ENCODE measurements around the gene PPP1R1C. TPM values are rescaled to one million over a fixed set of nuclear protein-coding genes. Genes with fewer than 3 reads are reported as not detected.

PPP1R1C gene
- total RNA-seq, 1 experiment from 2014 or later = 3.4 TPM

- H3K27ac Mint-ChIP-seq = no peak overlapping the region
- ATAC-seq (no peak), DNase-seq (ENCODE audit: low spot score) (no peak)
- POLR2A ChIA-PET = no interaction called here
- H3K4me1 Mint-ChIP-seq = no peaks in the 10 kb centered on the region
- H3K27me3 Mint-ChIP-seq (ENCODE audit: low read depth) = no peaks in the 10 kb centered on the region
- H3K9me3 Mint-ChIP-seq = no peaks in the 10 kb centered on the region
- TF ChIP-seq JUN (CRISPR knock-in tag; IDR thresholded peaks at IDR 0.05) (no peak), EMX1 (CRISPR knock-in tag; IDR thresholded peaks at IDR 0.05) (no peak), GTF2I (CRISPR knock-in tag; conservative IDR thresholded peaks at IDR 0.05) (no peak), JAZF1 (CRISPR knock-in tag; IDR thresholded peaks at IDR 0.05) (no peak), NFYB (CRISPR knock-in tag; conservative IDR thresholded peaks at IDR 0.05; ENCODE audit: low read depth) (no peak), NR3C1 (CRISPR knock-in tag; conservative IDR thresholded peaks at IDR 0.05; ENCODE audit: low read depth) (no peak), ZNF512 (CRISPR knock-in tag; IDR thresholded peaks at IDR 0.05; ENCODE audit: borderline replicate concordance) (no peak), TEAD4 (CRISPR knock-in tag; IDR thresholded peaks at IDR 0.05) (no peak), ZMAT4 (CRISPR knock-in tag; IDR thresholded peaks at IDR 0.05) (no peak), MYBL2 (CRISPR knock-in tag; IDR thresholded peaks at IDR 0.05) (no peak), ETV6 (CRISPR knock-in tag; IDR thresholded peaks at IDR 0.05) (no peak), OVOL2 (CRISPR knock-in tag; IDR thresholded peaks at IDR 0.05; ENCODE audit: borderline replicate concordance) (no peak), ZNF425 (CRISPR knock-in tag; conservative IDR thresholded peaks at IDR 0.05) (no peak), NR2C2 (CRISPR knock-in tag; IDR thresholded peaks at IDR 0.05) (no peak), RORB (CRISPR knock-in tag; IDR thresholded peaks at IDR 0.05) (no peak), ZNF121 (CRISPR knock-in tag; IDR thresholded peaks at IDR 0.05) (no peak)
- TF ChIP-seq, protein P1, sequence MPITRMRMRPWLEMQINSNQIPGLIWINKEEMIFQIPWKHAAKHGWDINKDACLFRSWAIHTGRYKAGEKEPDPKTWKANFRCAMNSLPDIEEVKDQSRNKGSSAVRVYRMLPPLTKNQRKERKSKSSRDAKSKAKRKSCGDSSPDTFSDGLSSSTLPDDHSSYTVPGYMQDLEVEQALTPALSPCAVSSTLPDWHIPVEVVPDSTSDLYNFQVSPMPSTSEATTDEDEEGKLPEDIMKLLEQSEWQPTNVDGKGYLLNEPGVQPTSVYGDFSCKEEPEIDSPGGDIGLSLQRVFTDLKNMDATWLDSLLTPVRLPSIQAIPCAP (CRISPR knock-in tag; IDR thresholded peaks at IDR 0.05) = no peak
- TF ChIP-seq, protein P2, sequence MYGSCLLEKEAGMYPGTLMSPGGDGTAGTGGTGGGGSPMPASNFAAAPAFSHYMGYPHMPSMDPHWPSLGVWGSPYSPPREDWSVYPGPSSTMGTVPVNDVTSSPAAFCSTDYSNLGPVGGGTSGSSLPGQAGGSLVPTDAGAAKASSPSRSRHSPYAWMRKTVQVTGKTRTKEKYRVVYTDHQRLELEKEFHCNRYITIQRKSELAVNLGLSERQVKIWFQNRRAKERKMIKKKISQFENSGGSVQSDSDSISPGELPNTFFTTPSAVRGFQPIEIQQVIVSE (CRISPR knock-in tag; IDR thresholded peaks at IDR 0.05; ENCODE audit: borderline replicate concordance) = no peak
- TF ChIP-seq, protein P3, sequence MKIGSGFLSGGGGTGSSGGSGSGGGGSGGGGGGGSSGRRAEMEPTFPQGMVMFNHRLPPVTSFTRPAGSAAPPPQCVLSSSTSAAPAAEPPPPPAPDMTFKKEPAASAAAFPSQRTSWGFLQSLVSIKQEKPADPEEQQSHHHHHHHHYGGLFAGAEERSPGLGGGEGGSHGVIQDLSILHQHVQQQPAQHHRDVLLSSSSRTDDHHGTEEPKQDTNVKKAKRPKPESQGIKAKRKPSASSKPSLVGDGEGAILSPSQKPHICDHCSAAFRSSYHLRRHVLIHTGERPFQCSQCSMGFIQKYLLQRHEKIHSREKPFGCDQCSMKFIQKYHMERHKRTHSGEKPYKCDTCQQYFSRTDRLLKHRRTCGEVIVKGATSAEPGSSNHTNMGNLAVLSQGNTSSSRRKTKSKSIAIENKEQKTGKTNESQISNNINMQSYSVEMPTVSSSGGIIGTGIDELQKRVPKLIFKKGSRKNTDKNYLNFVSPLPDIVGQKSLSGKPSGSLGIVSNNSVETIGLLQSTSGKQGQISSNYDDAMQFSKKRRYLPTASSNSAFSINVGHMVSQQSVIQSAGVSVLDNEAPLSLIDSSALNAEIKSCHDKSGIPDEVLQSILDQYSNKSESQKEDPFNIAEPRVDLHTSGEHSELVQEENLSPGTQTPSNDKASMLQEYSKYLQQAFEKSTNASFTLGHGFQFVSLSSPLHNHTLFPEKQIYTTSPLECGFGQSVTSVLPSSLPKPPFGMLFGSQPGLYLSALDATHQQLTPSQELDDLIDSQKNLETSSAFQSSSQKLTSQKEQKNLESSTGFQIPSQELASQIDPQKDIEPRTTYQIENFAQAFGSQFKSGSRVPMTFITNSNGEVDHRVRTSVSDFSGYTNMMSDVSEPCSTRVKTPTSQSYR (CRISPR knock-in tag; IDR thresholded peaks at IDR 0.05) = no peak
- TF ChIP-seq, protein P4, sequence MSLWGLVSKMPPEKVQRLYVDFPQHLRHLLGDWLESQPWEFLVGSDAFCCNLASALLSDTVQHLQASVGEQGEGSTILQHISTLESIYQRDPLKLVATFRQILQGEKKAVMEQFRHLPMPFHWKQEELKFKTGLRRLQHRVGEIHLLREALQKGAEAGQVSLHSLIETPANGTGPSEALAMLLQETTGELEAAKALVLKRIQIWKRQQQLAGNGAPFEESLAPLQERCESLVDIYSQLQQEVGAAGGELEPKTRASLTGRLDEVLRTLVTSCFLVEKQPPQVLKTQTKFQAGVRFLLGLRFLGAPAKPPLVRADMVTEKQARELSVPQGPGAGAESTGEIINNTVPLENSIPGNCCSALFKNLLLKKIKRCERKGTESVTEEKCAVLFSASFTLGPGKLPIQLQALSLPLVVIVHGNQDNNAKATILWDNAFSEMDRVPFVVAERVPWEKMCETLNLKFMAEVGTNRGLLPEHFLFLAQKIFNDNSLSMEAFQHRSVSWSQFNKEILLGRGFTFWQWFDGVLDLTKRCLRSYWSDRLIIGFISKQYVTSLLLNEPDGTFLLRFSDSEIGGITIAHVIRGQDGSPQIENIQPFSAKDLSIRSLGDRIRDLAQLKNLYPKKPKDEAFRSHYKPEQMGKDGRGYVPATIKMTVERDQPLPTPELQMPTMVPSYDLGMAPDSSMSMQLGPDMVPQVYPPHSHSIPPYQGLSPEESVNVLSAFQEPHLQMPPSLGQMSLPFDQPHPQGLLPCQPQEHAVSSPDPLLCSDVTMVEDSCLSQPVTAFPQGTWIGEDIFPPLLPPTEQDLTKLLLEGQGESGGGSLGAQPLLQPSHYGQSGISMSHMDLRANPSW (CRISPR knock-in tag; conservative IDR thresholded peaks at IDR 0.05; ENCODE audit: low read depth) = no peak
- H3K36me3 Mint-ChIP-seq = no peaks in the 10 kb centered on the region
- H3K4me3 Mint-ChIP-seq = no peak overlapping the region
- CTCF ChIA-PET = interaction anchor here (1.6 kb wide), 1 partner anchor 19 kb away, joined by 6 read pairs; no protein-coding TSS in a partner anchor
These were observed 13.1 kb upstream of the PPP1R1C start for GRCh38 chr2:181972431-181973170.
